ENCODE measurements around the gene AKAP8.
"Not testable (repeated sequence)": the region's sequence is repeated elsewhere in the genome, so short reads cannot be mapped to it uniquely, and the experiment has no call there.

GRCh38 chr19:15411351-15411750 lies 31.8 kb upstream of the AKAP8 start:
- not testable (repeated sequence) for TF ChIP-seq FOXM1 (IDR thresholded peaks at IDR 0.05; ENCODE audit: borderline replicate concordance); NFRKB (IDR thresholded peaks at IDR 0.05); TARDBP (IDR thresholded peaks at IDR 0.05); HDGF (IDR thresholded peaks at IDR 0.05; ENCODE audit: borderline replicate concordance)

All from HEK293T (cell line).